Limb (tissue), 2 donors: ENCODE results near the gene UBASH3B.
A peak's percentile ranks its signal among the peaks of the same experiment; 100 is the strongest.
"Not testable (repeated sequence)": the region's sequence is repeated elsewhere in the genome, so short reads cannot be mapped to it uniquely, and the experiment has no call there.

Experiments used
- DNase-seq, 2 donors: peaks; one replicate each; pipeline ENCODE4 v3.0.0-alpha.2; 2016; ENCODE audit errors: extremely low spot score in 2 of 2

UBASH3B gene

GRCh38 chr11:122807731-122808477 is 152.4 kb downstream of the UBASH3B start:
- peak in 1 of 2 donors; percentile 6 for DNase-seq

- DNase-seq, result peak in 1 of 2 donors; percentile 65
Observed at GRCh38 chr11:122808478-122808869, 153.0 kb downstream of the UBASH3B start.

DNA sequence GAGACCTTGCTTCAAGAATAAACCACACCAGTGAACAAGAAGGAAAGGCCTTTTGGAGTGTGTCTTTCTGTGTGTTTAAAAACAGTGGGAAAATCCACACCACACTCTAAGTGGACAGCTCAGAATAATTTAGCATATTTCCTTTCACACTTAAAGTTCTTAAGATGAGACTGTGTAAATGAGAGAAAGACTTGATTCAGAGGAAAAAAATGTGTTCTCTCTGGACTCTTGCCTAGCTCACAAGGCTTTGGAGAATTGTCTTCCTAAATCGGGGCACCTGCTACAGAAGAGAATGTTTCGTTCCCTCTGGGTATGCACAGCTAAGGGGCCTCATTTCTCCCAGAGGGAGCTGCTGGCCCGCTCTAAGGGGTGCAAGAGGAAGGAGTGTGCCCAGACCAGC is 154.3 kb downstream of the UBASH3B start:
- no peak for DNase-seq

DNA sequence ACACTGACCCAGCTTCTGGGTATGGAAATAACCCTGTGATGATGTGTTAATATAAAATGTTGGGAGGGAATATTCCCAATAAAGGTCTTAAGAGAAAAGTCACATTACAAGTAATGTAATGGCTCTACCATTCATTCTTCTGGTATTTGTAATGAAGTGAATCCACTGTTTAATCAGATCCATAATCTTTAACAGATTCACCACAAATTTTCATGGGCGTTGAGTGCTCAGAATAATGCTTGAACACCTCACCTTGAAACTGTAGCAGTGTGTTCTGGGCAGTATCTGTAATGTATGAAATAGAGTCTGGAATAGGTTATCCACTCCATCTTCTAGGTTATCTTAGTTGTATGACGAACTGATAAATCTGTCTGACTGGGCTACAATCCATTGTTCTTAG is 156.2 kb downstream of the UBASH3B start:
- DNase-seq, result no peak

GRCh38 chr11:122812638-122813037 is 157.1 kb downstream of the UBASH3B start:
- no peak for DNase-seq

DNA sequence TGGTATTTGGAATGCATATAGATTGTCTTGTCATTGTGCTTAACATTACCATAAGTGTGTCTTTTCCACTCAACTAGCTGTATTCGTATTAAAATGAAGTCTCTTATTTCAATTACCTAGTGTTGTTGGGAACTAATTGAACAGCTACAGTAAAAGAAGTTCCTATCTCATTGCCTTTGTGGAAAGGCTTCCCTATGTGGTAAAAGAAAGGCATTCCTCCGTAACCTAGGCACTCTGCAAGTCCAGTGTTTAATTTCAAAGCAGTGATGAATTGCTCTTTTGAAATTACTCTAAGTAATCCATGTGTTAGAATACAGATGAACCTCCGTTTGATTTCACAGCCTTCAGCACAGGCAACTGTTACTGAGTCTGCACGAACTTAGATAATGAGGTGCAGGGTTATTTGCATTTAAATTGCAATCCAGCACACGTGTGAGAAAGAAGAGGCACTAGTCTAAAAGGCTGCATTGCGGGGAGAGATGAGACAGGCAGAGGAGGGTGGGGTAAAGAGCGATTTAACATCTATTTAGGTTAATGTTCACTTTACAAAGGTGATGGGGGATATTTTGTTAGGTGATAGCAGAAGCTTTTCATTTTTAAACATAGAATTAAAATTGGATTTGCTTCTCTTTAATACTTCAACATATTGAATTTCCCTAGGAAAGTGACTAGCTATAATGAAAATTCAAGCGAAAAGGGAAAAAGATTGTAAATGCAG is 157.8 kb downstream of the UBASH3B start:
- DNase-seq, result no peak

- DNase-seq, result no peak
Observed at GRCh38 chr11:122813894-122814270, 158.4 kb downstream of the UBASH3B start.

DNA sequence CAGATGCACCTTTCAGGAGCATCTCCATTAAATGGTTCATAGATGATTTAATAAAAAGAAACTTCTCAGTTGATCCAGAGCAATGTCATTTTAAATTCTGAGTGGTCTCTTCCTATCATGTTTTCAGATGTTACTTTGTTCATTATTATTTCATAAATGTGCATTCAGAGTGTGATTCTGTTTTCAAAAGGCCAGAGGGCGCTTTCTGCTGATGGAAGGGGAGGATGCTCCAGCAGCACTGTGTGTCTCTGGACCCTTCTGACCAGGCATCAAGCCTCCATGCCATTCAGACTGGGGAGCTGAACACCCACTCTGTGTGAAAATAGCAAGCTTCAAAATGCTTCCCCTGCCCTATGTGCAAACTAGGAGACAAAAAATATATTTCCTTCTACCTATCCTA is 158.9 kb downstream of the UBASH3B start:
- DNase-seq, result no peak

DNA sequence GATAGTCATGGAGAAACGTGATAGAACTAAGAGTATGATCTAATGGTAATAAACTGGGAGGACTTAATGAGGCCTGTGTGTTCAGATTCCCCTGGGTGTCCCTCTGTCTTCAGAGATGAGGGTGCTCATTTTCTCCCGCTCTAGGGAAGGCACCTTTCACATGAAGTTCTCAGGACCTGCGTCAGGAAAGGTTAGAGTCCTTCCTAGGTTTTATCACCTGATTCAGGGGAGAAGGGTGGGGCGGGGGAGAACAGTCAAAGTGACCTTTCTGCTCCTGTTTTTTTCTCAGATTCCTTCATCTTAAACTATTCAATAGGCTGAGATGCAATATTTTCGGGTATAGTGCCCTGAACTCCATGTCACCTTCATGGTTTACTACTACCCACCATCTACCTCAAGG is 160.4 kb downstream of the UBASH3B start:
- no peak for DNase-seq

DNA sequence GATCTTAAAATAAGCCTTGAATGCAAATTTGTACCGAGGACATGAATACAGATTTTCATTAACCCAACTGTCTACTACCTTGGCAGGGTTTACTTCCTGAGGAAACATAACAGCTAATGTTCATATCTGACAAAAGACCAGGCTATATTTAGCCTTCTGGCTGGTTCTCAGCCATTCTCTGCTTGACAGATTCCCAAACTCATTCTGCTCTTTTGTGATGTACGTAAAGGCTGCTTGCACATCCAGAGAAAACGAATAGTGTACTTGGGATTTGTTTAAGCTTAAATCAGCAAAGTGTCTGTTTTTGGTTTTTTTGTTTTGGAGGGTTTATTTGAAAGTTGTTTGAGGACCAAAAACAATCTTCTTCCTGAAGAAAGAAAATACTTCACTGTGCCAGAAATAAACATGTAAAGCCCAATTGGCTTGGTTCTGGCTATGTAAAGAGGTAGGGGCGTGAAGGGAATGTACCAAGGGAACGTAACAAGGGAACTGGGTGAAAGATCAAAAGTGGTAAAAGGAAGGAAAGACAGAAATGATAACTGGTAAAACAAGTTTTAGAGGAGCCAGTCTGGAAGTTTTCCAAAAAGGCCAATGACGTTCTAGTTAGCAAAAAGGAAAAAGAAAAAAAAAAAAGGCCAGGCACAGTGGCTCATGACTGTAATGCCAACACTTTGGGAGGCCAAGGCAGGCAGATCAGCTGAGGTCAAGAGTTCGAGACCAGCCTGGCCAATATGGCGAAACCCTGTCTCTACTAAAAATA is 161.4 kb downstream of the UBASH3B start:
- DNase-seq, result peak in 1 of 2 donors; percentile 37

- DNase-seq, result no peak
Observed at GRCh38 chr11:122820158-122820557, 164.6 kb downstream of the UBASH3B start.

GRCh38 chr11:122821169-122821568 is 165.6 kb downstream of the UBASH3B start:
- DNase-seq, result no peak

DNA sequence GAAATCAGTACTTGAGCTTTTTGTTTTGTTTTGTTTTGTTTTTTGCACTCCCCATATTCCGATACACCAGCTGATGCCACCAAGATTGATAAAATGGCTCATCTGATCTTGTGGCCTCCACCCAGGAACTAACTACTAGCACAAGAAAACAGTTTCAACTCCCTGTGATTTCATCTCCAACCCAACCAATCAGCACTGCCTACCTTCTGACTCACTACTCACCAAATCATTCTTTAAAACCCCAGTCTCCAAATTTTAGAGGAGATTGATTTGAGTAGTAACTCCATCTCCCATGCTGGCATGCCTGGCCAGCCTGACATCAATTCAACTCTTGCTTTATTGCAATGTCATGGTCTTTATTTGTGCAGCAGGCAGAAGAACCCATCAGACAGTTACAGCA is 166.7 kb downstream of the UBASH3B start:
- DNase-seq, result no peak

GRCh38 chr11:122823564-122823963 is 168.0 kb downstream of the UBASH3B start:
- DNase-seq, result no peak

- DNase-seq, result not testable (repeated sequence)
Observed at GRCh38 chr11:122829371-122829770, 173.8 kb downstream of the UBASH3B start.

DNA sequence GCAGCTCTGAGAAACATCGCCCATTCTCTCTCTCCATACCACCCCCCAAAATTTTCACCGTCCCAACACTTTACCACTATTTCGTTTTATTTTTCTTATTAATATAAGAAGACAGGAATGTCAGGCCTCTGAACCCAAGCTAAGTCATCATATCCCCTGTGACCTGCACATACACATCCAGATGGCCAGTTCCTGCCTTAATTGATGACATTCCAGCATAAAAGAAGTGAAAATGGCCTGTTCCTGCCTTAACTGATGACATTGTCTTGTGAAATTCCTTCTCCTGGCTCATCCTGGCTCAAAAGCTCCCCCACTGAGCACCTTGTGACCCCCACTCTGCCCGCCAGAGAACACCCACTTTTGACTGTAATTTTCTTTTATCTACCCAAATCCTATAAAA is 176.8 kb downstream of the UBASH3B start:
- not testable (repeated sequence) for DNase-seq

- no peak for DNase-seq
Observed at GRCh38 chr11:122832721-122833470, 177.4 kb downstream of the UBASH3B start.

GRCh38 chr11:122833846-122834464 is 178.4 kb downstream of the UBASH3B start:
- no peak for DNase-seq

DNA sequence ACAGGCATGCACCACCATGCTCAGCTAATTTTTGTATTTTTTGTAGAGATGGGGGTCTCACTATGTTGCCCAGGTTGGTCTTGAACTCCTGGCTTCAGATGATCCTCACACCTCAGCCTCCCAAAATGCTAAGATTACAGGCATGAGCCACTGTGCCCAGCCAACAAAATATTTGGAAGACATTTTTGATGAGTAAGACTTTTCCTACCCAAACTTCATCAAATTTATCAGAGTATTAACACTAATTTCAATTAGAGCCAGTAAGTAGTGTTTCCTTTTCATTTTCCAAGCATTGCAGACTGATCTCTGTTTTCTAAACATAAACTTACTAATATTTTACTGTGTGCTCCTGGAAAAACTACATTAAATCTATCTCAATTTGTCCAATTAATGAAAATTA is 181.4 kb downstream of the UBASH3B start:
- DNase-seq, result no peak

DNA sequence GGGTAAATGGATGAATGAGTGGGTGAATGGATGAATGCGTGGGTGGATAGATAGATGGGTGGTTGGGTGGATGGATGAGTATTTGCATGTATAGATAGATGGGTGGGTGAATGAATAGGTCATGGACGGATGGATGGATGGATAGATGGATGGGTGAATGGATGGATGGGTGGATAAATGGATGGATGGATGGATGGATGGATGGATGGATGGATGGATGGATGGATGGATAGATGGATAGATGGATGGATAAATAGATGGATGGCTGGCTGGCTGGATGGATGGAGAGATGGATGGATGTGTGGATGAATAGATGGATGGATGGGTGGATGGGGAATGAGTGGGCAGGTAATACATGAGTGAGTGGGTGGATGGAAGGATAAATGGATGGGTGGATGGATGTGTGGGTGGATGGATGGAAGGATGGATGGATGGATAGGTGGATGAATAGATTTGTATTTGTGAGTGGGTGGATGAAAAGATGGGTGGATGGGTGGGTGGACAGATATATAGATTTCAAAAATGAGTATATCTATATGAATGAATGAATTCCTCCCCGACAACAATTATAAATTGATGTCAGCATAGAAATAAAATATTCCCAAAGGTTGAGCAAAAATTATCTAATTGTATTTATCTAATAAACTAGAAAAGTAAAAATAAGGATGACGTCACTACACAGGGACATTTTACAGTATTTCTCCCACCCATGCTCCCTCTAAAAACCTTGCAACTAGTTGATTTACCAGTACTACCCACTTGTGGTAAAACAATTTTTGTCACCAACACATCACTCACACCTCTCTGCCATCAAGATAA is 182.2 kb downstream of the UBASH3B start:
- no peak for DNase-seq
